Aorta (tissue), 5 donors: ENCODE data around the gene SLC2A11. TPM values are rescaled to one million over a fixed set of nuclear protein-coding genes. Genes with fewer than 3 reads are reported as not detected.
"Not testable (repeated sequence)": the region's sequence is repeated elsewhere in the genome, so short reads cannot be mapped to it uniquely, and the experiment has no call there.

Experiments
- ATAC-seq: fragments of 200-7000 bp; cut with Tn5 transposase; one replicate; pipeline ENCODE4 v1.9.1; 2022; ENCODE audit warnings: moderate library complexity; ENCODE audit not compliant: low FRiP score
- DNase-seq, 2 donors: peaks; one replicate each; pipeline ENCODE4 v3.0.0-alpha.2; 2020
- H3K27ac ChIP-seq, 2 donors: one replicate each; pipeline ENCODE4 v1.5.1; 2013; ENCODE audit warnings: low read length in 2 of 2, mild to moderate bottlenecking in 2 of 2, moderate library complexity in 2 of 2, control low read depth in 1 of 2, inconsistent platforms in 1 of 2, low read depth in 1 of 2
- H3K27me3 ChIP-seq, 2 donors: one replicate each; pipeline ENCODE4 v1.6.1; 2013; ENCODE audit warnings: control low read depth in 1 of 2, low read length in 1 of 2, mild to moderate bottlenecking in 1 of 2, moderate library complexity in 1 of 2; ENCODE audit not compliant: insufficient read depth in 2 of 2, control insufficient read depth in 1 of 2
- H3K36me3 ChIP-seq, 2 donors: one replicate each; pipeline ENCODE4 v1.6.1; 2013; ENCODE audit warnings: control low read depth in 1 of 2, low read length in 1 of 2, mild to moderate bottlenecking in 1 of 2; ENCODE audit not compliant: insufficient read depth in 2 of 2, control insufficient read depth in 1 of 2
- H3K4me1 ChIP-seq, 2 donors: one replicate each; pipeline ENCODE4 v1.6.1; 2013; ENCODE audit warnings: low read length in 2 of 2, control low read depth in 1 of 2, mild to moderate bottlenecking in 1 of 2, moderate library complexity in 1 of 2; ENCODE audit not compliant: insufficient read depth in 2 of 2, control insufficient read depth in 1 of 2
- H3K4me3 ChIP-seq, 2 donors: one replicate each; pipeline ENCODE4 v1.5.1; 2013; ENCODE audit warnings: low read length in 2 of 2, control low read depth in 1 of 2, mild to moderate bottlenecking in 1 of 2
- H3K9me3 ChIP-seq: one replicate; pipeline ENCODE4 v1.6.1; 2013; ENCODE audit warnings: mild to moderate bottlenecking, low read length; ENCODE audit not compliant: control insufficient read depth
- WGBS, 2 donors: extraction: QIAGEN DNeasy Blood & Tissue Kit; methylation state at CpG; one replicate each; pipeline ENCODE4 v1.1.7; 2013; 5-methylcytosine and 5-hydroxymethylcytosine counted together
- intact Hi-C, 2 donors: fragments of 100-400 bp; cut with DNase I; formaldehyde crosslinking; loops; one replicate each; pipeline versions ENCODE4 v1.14.2 to v1.15.0; 2022
- polyA plus RNA-seq, 2 donors: library from polyadenylated mRNA; stranded (reverse); fragments of 200-250 nt; gene quantifications; one replicate each; pipeline ENCODE4 v1.2.3, GENCODE V29; 2013
- total RNA-seq, 2 donors: library from RNA; stranded (reverse); fragmentation: NEBNext Ultra II Directional; extraction: Animal tissue kit (Norgen Biotek cat#: 25700); gene quantifications; one replicate each; pipeline ENCODE4 v1.2.1, GENCODE V29; 2021
- donor health status: healthy with polysubstance abuse.
- donor health status: Bipolar disorder and iron deficiency.
- donor health status: DM: no; HTN: no; CAD: no.
- donor health status: DM: no; HTN: no; CAD: no.
- donor health status: DM: yes; HTN: yes; CAD: no.

The SLC2A11 gene
- total and polyA plus RNA-seq, 4 donors: 4.8 to 16.7 (median 15.5) TPM

DNA sequence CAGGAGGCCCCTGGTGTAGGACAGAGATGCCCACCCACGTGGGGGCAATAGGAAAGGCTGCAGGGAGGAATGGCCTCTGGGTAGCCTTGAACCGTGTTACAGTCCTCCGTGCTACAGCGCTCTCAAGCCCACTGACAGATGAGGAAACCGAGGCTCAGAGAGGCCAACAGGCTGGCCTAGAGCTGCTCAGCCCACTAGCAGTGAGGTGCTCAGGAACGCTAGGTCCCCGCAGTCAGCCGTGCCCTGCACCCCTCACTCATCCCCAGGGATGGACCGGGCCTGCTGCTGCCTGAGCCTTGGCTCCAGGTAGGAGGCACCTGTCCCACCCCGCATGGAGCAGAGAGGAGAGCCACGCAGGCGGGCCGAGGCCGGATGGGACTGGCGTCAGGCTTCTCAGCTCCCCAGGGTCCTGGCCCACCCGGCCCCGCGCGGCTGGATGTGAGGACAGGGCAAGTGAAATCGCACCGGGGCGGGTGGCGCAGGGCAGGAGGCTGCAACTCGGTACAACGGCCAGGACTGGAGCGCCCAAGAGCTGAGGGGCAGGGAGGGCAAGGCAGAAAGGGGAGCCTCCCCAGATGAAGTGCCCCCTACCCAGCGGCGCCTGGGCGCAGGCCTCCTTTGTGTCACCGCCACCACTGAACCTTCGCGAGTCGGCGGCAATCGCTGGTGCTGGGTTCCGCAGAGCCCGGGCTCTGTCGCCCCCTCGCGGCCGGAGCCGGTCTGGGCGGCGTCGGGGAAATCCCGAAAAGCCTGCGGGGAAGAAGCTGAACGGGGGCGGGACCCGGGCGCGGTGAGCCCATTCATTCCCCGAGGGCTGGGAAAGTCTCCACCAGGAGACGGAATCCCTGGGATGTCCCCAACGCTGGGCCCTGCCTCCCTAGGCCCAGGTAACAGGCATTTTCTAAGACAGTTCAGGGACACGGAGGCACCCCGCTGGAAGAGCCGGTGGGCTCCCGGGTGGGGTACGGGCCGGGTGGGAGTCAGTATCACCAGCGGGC is 8.4 kb upstream of the SLC2A11 start:
- DNase-seq: peak; percentile 86 to 96
- H3K27me3 ChIP-seq: no peaks in the 10 kb centered on the region
- H3K27ac ChIP-seq: no peak overlapping the region
- H3K4me1 ChIP-seq: no peaks in the 10 kb centered on the region
- intact Hi-C loops: loop anchor here (2.0 to 5.0 kb wide), 3 partner anchors 81 to 307 kb away; partner anchors contain the start of gene CHCHD10 (in 1 of the 2)
- H3K36me3 ChIP-seq: no peaks in the 10 kb centered on the region
- H3K9me3 ChIP-seq: no peaks in the 10 kb centered on the region
- 24 to 25% methylated on average over 59 to 62 of the region's 62 CpGs for WGBS, 2 donors
- peak; percentile 94 for ATAC-seq
- no peak overlapping the region for H3K4me3 ChIP-seq

DNA sequence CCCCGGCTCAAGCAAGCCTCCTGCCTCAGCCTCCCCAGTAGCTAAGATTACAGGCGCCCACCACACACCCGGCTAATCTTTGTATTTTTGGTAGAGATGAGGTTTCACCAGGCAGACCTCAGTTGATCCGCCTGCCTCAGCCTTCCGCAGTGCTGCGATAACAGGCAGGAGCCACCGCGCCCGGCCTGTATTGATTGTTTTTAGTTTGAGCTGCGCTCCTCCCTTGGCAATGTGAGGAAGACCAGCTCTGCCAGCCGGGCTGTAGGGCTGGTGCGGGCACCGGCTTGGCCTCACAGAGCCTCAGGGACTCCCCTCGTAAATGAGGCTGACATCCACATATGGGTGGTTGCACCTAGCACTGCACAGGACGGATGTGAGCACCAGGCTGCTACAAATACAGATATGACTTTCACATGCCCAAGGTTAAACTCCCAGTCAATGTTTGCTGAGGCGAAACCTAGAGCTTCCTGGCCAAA is 7.5 kb upstream of the SLC2A11 start:
- no peaks in the 10 kb centered on the region for H3K4me1 ChIP-seq
- intact Hi-C loops: no loop called here
- 81 to 82% methylated on average over 16 of the region's 16 CpGs for WGBS, 2 donors

DNA sequence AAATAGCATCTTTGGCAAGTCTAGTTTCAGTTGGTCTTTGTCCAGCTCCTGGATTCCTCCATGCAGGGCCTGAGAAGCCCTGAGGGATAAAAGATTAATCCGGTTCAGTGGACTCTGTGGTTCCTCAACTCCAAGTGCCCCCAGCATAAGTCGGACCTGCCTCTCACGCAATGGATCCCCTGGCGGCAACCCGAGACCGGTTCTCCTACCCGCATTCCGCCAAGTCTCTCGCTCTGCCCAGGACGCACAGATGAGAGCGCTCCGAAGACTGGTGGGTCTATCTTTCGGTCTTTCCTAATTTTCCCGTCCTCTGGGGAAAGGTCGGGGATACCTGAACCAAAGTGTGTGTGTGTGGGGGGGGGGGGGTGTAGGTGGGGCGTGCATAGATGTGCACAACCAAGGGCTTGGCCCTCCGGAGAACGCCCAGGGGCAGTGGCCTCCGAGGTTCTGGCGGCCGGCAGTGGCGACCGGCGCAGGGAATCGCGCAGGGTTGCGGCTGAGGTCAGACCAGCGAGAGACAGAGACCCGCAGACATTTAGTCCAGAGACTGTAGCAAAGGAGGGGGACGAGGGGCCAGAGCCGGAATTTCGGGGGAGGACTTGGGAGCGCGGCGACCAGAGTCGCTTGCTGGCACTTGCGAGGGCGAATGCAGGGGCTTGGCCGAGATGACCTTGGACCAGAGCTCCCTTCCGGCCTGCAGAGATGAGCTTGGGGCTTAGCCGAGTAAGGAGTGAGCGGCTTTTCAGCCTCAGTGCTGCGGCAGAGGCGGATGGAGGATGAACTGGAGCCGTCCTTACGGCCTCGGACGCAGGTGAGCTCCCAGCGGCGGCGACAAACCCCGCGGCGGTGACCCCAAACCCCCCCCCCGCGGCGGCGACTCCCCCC is 712 bp upstream of the SLC2A11 start:
- ATAC-seq (peak; percentile 77), DNase-seq (peak in 1 of 2 donors; percentile 66)
- H3K36me3 ChIP-seq: no peaks in the 10 kb centered on the region
- intact Hi-C loops: loop anchor here in 1 of 2 donors (5.0 kb wide), 1 partner anchor 35 kb away; the partner anchor contains the start of gene MIF
- H3K9me3 ChIP-seq: no peaks in the 10 kb centered on the region
- peak overlapping the region; percentile 8 to 80 for H3K27ac ChIP-seq
- H3K4me1 ChIP-seq: peaks cover 0 to 2% of the 10 kb centered on the region in 2 donors
- H3K27me3 ChIP-seq: no peaks in the 10 kb centered on the region
- peak overlapping the region; percentile 23 to 58 for H3K4me3 ChIP-seq
- WGBS, 2 donors: 1 to 2% methylated on average over 53 to 58 of the region's 58 CpGs

More for the DNA sequence above, 7.5 kb upstream of the SLC2A11 start:
- H3K4me3 ChIP-seq: no peak overlapping the region
- H3K9me3 ChIP-seq: no peaks in the 10 kb centered on the region
- ATAC-seq (no peak), DNase-seq (no peak)
- no peak overlapping the region for H3K27ac ChIP-seq
- no peaks in the 10 kb centered on the region for H3K36me3 ChIP-seq
- H3K27me3 ChIP-seq: no peaks in the 10 kb centered on the region

DNA sequence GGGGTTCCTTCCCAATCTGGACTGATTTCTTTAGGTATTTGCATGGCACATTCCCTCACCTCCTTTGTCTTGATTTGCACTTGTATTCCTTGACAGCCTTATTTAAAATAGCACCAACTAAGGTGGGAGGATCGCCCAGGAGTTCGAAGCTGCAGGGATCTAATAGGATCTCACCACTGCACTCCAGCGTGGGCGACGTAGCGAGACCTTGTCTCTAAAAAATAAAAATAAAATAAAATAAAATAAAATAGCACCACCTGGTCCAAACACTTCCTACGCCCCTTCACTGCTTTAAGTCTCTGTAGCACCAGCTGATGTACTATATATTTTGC is 775 bp downstream of the SLC2A11 start:
- no peak for ATAC-seq
- Histone ChIP-seq H3K36me3 (no peaks in the 10 kb centered on the region), H3K27ac (no peak overlapping the region), H3K27me3 (no peaks in the 10 kb centered on the region), H3K4me3 (peak overlapping the region in 1 of 2 donors; percentile 23), H3K4me1 (peaks cover 0 to 2% of the 10 kb centered on the region in 2 donors), H3K9me3 (no peaks in the 10 kb centered on the region)
- 52 to 53% methylated on average over 7 of the region's 7 CpGs for WGBS, 2 donors
- DNase-seq: no peak
- intact Hi-C loops: loop anchor here in 1 of 2 donors (5.0 kb wide), 1 partner anchor 34 kb away; the partner anchor contains the start of gene MIF

DNA sequence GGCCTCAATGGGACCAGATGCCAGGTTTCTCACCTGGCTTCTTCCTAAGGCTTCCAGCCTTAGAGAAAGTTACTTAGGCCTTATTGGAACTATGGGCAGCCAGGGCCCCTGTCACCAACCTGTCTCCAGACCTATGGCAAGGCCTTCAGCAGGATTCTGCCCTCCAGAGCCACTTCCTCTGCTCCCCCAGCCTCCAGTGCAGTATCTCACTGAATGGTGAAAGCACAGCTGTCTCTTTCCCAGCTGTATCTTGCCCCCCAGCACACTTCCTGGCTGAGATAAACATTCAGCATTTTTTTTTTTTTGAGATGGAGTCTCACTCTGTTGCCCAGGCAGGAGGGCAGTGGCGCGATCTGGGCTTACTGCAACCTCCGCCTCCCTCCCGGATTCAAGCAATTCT is 1.5 kb downstream of the SLC2A11 start:
- H3K36me3 ChIP-seq: no peaks in the 10 kb centered on the region
- peaks cover 0 to 2% of the 10 kb centered on the region in 2 donors for H3K4me1 ChIP-seq
- H3K27me3 ChIP-seq: no peaks in the 10 kb centered on the region
- WGBS, 2 donors: 97 to 99% methylated on average over 4 of the region's 4 CpGs
- H3K4me3 ChIP-seq: no peak overlapping the region
- intact Hi-C loops: loop anchor here in 1 of 2 donors (5.0 kb wide), 1 partner anchor 33 kb away; the partner anchor contains the start of gene MIF
- ATAC-seq (no peak), DNase-seq (no peak)
- no peak overlapping the region for H3K27ac ChIP-seq
- H3K9me3 ChIP-seq: no peaks in the 10 kb centered on the region

DNA sequence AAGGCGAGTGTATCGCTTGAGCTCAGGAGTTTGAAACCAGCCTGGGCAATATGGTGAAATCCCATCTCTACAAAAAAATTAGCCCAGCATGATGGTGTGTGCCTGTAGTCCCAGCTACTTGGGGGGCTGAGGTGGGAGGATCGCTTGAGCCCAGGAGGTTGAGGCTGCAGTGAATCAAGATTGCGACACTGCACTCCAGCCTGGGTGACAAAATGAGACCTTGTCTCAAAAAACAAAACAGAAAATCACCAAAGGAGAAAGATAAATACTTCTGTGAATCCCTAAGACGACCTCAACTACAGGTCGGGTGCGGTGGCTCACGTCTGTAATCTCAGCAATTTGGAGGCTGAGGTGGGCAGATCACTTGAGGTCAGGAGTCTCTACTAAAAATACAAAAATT is 2.5 kb downstream of the SLC2A11 start:
- not testable (repeated sequence) for ATAC-seq
- intact Hi-C loops: loop anchor here in 1 of 2 donors (10.0 kb wide), 1 partner anchor 95 kb away; no protein-coding TSS in a partner anchor
- WGBS, 2 donors: 92 to 96% methylated on average over 8 of the region's 8 CpGs

DNA sequence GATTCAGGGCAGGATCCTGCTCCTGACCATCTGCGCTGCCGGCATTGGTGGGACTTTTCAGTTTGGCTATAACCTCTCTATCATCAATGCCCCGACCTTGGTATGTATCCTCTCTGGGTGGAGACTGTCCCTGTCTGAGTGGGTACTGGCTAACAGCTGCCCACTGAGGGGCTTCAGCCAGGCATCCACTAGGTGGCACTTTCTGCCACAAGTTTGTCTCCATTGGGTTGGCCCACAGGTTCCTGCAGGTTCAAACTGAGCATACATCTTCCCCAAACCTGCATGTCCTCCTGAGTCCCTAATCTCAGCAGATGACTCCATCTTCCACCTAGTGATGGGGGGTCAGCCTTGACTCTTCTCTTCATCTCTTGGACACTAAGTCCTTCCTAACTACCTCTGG is 4.4 kb downstream of the SLC2A11 start:
- ATAC-seq (no peak), DNase-seq (no peak)

More for the DNA sequence above, 2.5 kb downstream of the SLC2A11 start:
- not testable (repeated sequence) for DNase-seq, H3K4me3 ChIP-seq, H3K4me1 ChIP-seq, H3K9me3 ChIP-seq, H3K27me3 ChIP-seq, H3K36me3 ChIP-seq, H3K27ac ChIP-seq

DNA sequence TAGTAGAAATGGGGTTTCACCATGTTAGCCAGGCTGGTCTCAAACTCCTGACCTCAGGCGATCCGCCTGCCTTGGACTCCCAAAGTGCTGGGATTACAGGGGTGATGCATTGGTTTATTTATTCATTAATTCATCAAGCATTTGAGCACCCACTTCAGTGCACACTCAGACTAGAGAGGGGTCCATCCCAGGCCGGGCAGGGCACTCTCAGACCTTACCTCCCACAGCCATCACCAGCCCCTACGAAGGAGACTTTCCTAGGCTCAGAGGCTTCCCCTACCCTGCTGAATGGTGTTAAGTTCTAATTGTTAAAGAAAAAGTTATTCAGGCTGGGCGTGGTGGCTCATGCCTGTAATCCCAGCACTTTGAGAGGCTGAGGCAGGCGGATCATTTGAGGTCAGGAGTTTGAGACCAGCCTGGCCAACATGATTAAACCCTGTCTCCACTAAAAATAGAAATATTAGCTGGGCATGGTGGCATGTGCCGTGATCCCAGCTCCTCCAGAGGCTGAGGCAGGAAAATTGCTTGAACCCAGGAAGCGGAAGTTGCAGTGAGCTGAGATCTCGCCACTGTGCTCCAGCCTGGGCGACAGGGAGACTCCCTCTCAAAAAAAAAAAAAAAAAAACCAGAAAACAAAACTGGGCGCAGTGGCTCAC is 7.0 kb downstream of the SLC2A11 start:
- intact Hi-C loops: loop anchor here in 1 of 2 donors (10.0 kb wide), 1 partner anchor 90 kb away; no protein-coding TSS in a partner anchor
- not testable (repeated sequence) for H3K27me3 ChIP-seq, H3K4me1 ChIP-seq, H3K4me3 ChIP-seq, H3K36me3 ChIP-seq, DNase-seq, H3K9me3 ChIP-seq, H3K27ac ChIP-seq, ATAC-seq
- 68 to 78% methylated on average over 11 of the region's 11 CpGs for WGBS, 2 donors

More for the DNA sequence above, 4.4 kb downstream of the SLC2A11 start:
- intact Hi-C loops: loop anchor here in 1 of 2 donors (10.0 kb wide), 1 partner anchor 93 kb away; no protein-coding TSS in a partner anchor
- no peaks in the 10 kb centered on the region for H3K36me3 ChIP-seq
- no peaks in the 10 kb centered on the region for H3K27me3 ChIP-seq
- no peaks in the 10 kb centered on the region for H3K9me3 ChIP-seq
- 78% methylated on average over 3 of the region's 3 CpGs for WGBS, 2 donors
- H3K27ac ChIP-seq: no peak overlapping the region
- no peak overlapping the region for H3K4me3 ChIP-seq
- no peaks in the 10 kb centered on the region for H3K4me1 ChIP-seq
